BLaER1 treated with 17β-estradiol and CSF1 and Interleukin-3, amounts not matched to agents 10 nM and 100 nM (cell line): ENCODE measurements around the gene PSMC4.

ENCODE experiments used
- H3K27ac ChIP-seq, 11 experiments: shearing (Covaris generic); formaldehyde crosslinking; 2 replicates each; pipeline ENCODE4 v1.8.1; 2022
- H3K27me3 ChIP-seq, 11 experiments: shearing (Covaris generic); formaldehyde crosslinking; 2 replicates each; pipeline ENCODE4 v1.8.1; 2022
- H3K36me3 ChIP-seq, 11 experiments: shearing (Covaris generic); formaldehyde crosslinking; 2 replicates each; pipeline ENCODE4 v1.8.1; 2022
- H3K4me1 ChIP-seq, 10 experiments: shearing (Covaris generic); formaldehyde crosslinking; 2 replicates each; pipeline ENCODE4 v1.8.1; 2022
- H3K4me2 ChIP-seq, 11 experiments: shearing (Covaris generic); formaldehyde crosslinking; 2 replicates each; pipeline ENCODE4 v1.8.1; 2022
- H3K4me3 ChIP-seq, 10 experiments: shearing (Covaris generic); formaldehyde crosslinking; 2 replicates each; pipeline ENCODE4 v1.8.1; 2022
- H3K9ac ChIP-seq, 11 experiments: shearing (Covaris generic); formaldehyde crosslinking; 2 replicates each; pipeline ENCODE4 v1.8.1; 2022
- H3K9me3 ChIP-seq, 11 experiments: shearing (Covaris generic); formaldehyde crosslinking; replicated peaks in 1 of 11; 2 replicates each; pipeline ENCODE4 v1.8.1; 2022
- H4K20me1 ChIP-seq, 11 experiments: shearing (Covaris generic); formaldehyde crosslinking; 2 replicates each; pipeline ENCODE4 v1.8.1; 2022
- Cebpa-rat ChIP-seq, 11 experiments: shearing (Covaris generic); IDR thresholded peaks; 2 replicates each; pipeline ENCODE4 v1.8.1; 2022

The PSMC4 gene

DNA sequence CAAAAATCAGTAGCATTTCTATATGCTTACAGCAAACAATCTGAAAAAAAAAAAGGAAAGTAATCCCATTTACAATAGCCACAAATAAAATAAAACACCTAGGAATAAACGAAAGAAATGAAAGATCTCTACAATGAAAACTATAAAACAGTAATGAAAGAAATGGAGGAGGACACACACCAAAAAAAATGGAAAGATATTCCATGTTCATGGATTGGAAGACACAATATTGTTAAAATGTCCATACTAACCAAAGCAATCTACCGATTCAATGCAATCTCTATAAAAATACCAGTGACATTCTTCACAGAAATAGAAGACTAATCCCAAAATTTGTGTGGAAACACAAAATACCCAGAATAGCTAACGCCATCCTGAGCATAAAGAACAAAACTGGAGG is 41.2 kb upstream of the PSMC4 start:
- peak overlapping the region in 2 of 11 experiments; percentile 38 to 94; a peak in 4 of 22 replicates for H3K4me2 ChIP-seq
- H3K27me3 ChIP-seq, result no peaks in the 10 kb centered on the region
- peak overlapping the region in 2 of 10 experiments; percentile 13 to 23; a peak in 1 of 20 replicates for H3K4me3 ChIP-seq
- no peak overlapping the region for H3K9ac ChIP-seq
- 0 out of 22 replicates have a peak, but pooled peaks cover 0 to 5% (median 0%) of the 10 kb centered on the region in 11 experiments for H3K9me3 ChIP-seq
- H3K36me3 ChIP-seq, result peaks cover 0 to 47% (median 0%) of the 10 kb centered on the region in 11 experiments; a peak in 6 of 22 replicates
- no peaks in the 10 kb centered on the region for H4K20me1 ChIP-seq
- H3K27ac ChIP-seq, result no peak overlapping the region
- TF ChIP-seq Cebpa-rat (IDR thresholded peaks at IDR 0.05), result no peak
- H3K4me1 ChIP-seq, result peaks cover 0 to 87% (median 4%) of the 10 kb centered on the region in 10 experiments; a peak in 14 of 20 replicates

GRCh38 chr19:39934584-39935363 is 36.2 kb upstream of the PSMC4 start, which contains the start of gene FCGBP:
FCGBP (minus strand) TSS chr19:39934634.
- peaks cover 2 to 10% (median 4%) of the 10 kb centered on the region in 11 experiments for H3K9me3 ChIP-seq
- no peak for TF ChIP-seq Cebpa-rat (IDR thresholded peaks at IDR 0.05)

GRCh38 chr19:39935364-39935661 is 35.7 kb upstream of the PSMC4 start:
- H3K27ac ChIP-seq, result peak overlapping the region in 2 of 11 experiments; percentile 76 to 84; a peak in 5 of 22 replicates
- no peak for TF ChIP-seq Cebpa-rat (IDR thresholded peaks at IDR 0.05)
- peaks cover 28 to 96% (median 55%) of the 10 kb centered on the region in 10 experiments for H3K4me1 ChIP-seq
- H3K4me2 ChIP-seq, result peak overlapping the region; percentile 61 to 98 (median 86)
- no peak overlapping the region for H3K4me3 ChIP-seq
- H3K36me3 ChIP-seq, result no peaks in the 10 kb centered on the region
- H4K20me1 ChIP-seq, result no peaks in the 10 kb centered on the region
- no peaks in the 10 kb centered on the region for H3K27me3 ChIP-seq
- peaks cover 7 to 15% (median 10%) of the 10 kb centered on the region in 11 experiments for H3K9me3 ChIP-seq
- H3K9ac ChIP-seq, result peak overlapping the region in 1 of 11 experiments; percentile 53; a peak in 1 of 22 replicates

More at GRCh38 chr19:39934584-39935363, 36.2 kb upstream of the PSMC4 start, which contains the start of gene FCGBP:
- Histone ChIP-seq H3K4me1 (peaks cover 28 to 90% (median 51%) of the 10 kb centered on the region in 10 experiments), H3K27ac (peak within 1 kb of the TSS in 2 of 11 experiments; percentile 76 to 84; a peak in 5 of 22 replicates), H3K36me3 (0 out of 22 replicates have a peak, but pooled peaks cover 0 to 3% (median 0%) of the 10 kb centered on the region in 11 experiments), H3K4me3 (peak within 1 kb of the TSS in 2 of 10 experiments; percentile 30 to 34; a peak in 3 of 20 replicates), H4K20me1 (no peaks in the 10 kb centered on the region), H3K9ac (peak within 1 kb of the TSS in 2 of 11 experiments; percentile 27 to 53; a peak in 1 of 22 replicates), H3K4me2 (peak within 1 kb of the TSS; percentile 61 to 98 (median 86)), H3K27me3 (no peaks in the 10 kb centered on the region)

- Histone ChIP-seq H4K20me1 (no peaks in the 10 kb centered on the region), H3K27me3 (no peaks in the 10 kb centered on the region), H3K36me3 (no peaks in the 10 kb centered on the region), H3K4me3 (peak overlapping the region in 1 of 10 experiments; percentile 2; a peak in 1 of 20 replicates), H3K27ac (peak overlapping the region in 6 of 11 experiments; percentile 21 to 84 (median 58); a peak in 12 of 22 replicates), H3K4me1 (peaks cover 32 to 99% (median 62%) of the 10 kb centered on the region in 10 experiments), H3K9me3 (peaks cover 11 to 21% (median 15%) of the 10 kb centered on the region in 11 experiments), H3K9ac (peak overlapping the region in 1 of 11 experiments; percentile 53; a peak in 3 of 22 replicates), H3K4me2 (peak overlapping the region; percentile 61 to 98 (median 86))
- no peak for TF ChIP-seq Cebpa-rat (IDR thresholded peaks at IDR 0.05)
Measured at GRCh38 chr19:39936020-39936419, 34.9 kb upstream of the PSMC4 start.

GRCh38 chr19:39936622-39937021 is 34.3 kb upstream of the PSMC4 start:
- Histone ChIP-seq H3K9ac (peak overlapping the region in 3 of 11 experiments; percentile 43 to 53 (median 46); a peak in 3 of 22 replicates), H3K4me2 (peak overlapping the region; percentile 61 to 98 (median 86))
- TF ChIP-seq Cebpa-rat (IDR thresholded peaks at IDR 0.05), result no peak

GRCh38 chr19:39937094-39937720 is 33.8 kb upstream of the PSMC4 start:
- Histone ChIP-seq H3K4me3 (peak overlapping the region in 4 of 10 experiments; percentile 11 to 27 (median 18); a peak in 3 of 20 replicates), H3K9me3 (peaks cover 11 to 22% (median 15%) of the 10 kb centered on the region in 11 experiments), H3K27me3 (no peaks in the 10 kb centered on the region), H3K4me1 (peaks cover 44 to 98% (median 72%) of the 10 kb centered on the region in 10 experiments), H3K36me3 (no peaks in the 10 kb centered on the region), H3K4me2 (peak overlapping the region; percentile 61 to 98 (median 86)), H4K20me1 (peaks cover 0 to 7% (median 0%) of the 10 kb centered on the region in 11 experiments; a peak in 1 of 22 replicates), H3K27ac (peak overlapping the region; percentile 15 to 84 (median 51); a peak in 20 of 22 replicates), H3K9ac (peak overlapping the region in 6 of 11 experiments; percentile 4 to 53 (median 44); a peak in 7 of 22 replicates)
- no peak for TF ChIP-seq Cebpa-rat (IDR thresholded peaks at IDR 0.05)

More at GRCh38 chr19:39936622-39937021, 34.3 kb upstream of the PSMC4 start:
- Histone ChIP-seq H3K9me3 (peaks cover 11 to 22% (median 15%) of the 10 kb centered on the region in 11 experiments), H3K36me3 (no peaks in the 10 kb centered on the region), H3K27ac (peak overlapping the region in 7 of 11 experiments; percentile 15 to 84 (median 51); a peak in 13 of 22 replicates), H3K4me3 (0 out of 20 replicates have a peak overlapping the region, but pooled peaks of 2 of the 10 experiments have one; percentile 2 to 20), H3K27me3 (no peaks in the 10 kb centered on the region), H4K20me1 (peaks cover 0 to 1% (median 0%) of the 10 kb centered on the region in 11 experiments; a peak in 1 of 22 replicates), H3K4me1 (peaks cover 38 to 99% (median 68%) of the 10 kb centered on the region in 10 experiments)

DNA sequence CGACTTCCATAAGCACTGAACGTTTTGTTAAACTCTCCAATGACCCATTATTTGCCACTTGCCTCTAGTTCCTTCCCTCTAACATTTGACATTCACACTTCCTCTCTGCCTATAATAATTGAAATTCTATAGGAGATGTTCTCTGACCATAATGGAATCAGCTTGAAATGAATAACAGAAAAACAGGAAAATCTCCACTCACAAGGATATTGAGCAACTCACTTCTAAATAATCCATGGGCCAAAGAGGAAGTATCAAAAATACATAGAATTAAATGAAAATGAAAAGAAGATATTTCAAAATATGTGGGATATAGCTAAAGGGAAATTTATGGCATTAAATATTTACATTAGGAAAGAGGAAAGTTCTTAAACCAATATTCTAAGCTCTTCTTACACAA is 33.2 kb upstream of the PSMC4 start:
- Histone ChIP-seq H3K27me3 (no peaks in the 10 kb centered on the region), H3K27ac (peak overlapping the region; percentile 15 to 84 (median 51); a peak in 20 of 22 replicates), H3K4me3 (peak overlapping the region in 3 of 10 experiments; percentile 11 to 27 (median 20); a peak in 3 of 20 replicates), H3K36me3 (no peaks in the 10 kb centered on the region), H4K20me1 (peaks cover 0 to 7% (median 0%) of the 10 kb centered on the region in 11 experiments; a peak in 1 of 22 replicates), H3K4me2 (peak overlapping the region; percentile 61 to 98 (median 86)), H3K4me1 (peaks cover 50 to 98% (median 78%) of the 10 kb centered on the region in 10 experiments), H3K9me3 (peaks cover 11 to 22% (median 15%) of the 10 kb centered on the region in 11 experiments), H3K9ac (peak overlapping the region in 6 of 11 experiments; percentile 4 to 53 (median 44); a peak in 7 of 22 replicates)
- TF ChIP-seq Cebpa-rat (IDR thresholded peaks at IDR 0.05), result peak in 1 of 11 experiments; percentile 31; a peak in 1 of 22 replicates

- Histone ChIP-seq H3K36me3 (no peaks in the 10 kb centered on the region), H3K4me3 (peak overlapping the region in 4 of 10 experiments; percentile 9 to 29 (median 15); a peak in 2 of 20 replicates), H3K27ac (peak overlapping the region in 4 of 11 experiments; percentile 42 to 84 (median 60); a peak in 8 of 22 replicates), H3K27me3 (no peaks in the 10 kb centered on the region), H3K4me2 (peak overlapping the region in 10 of 11 experiments; percentile 9 to 98 (median 74); a peak in 17 of 22 replicates), H3K4me1 (peaks cover 68 to 99% (median 94%) of the 10 kb centered on the region in 10 experiments), H4K20me1 (peaks cover 0 to 7% (median 0%) of the 10 kb centered on the region in 11 experiments; a peak in 1 of 22 replicates), H3K9me3 (peaks cover 11 to 22% (median 15%) of the 10 kb centered on the region in 11 experiments), H3K9ac (peak overlapping the region in 1 of 11 experiments; percentile 41; a peak in 2 of 22 replicates)
- no peak for TF ChIP-seq Cebpa-rat (IDR thresholded peaks at IDR 0.05)
Measured at GRCh38 chr19:39939556-39939955, 31.4 kb upstream of the PSMC4 start.
